ENCODE data around the gene ZNF827. TPM values are rescaled to one million over a fixed set of nuclear protein-coding genes. Genes with fewer than 3 reads are reported as not detected.

The ZNF827 gene
- total RNA-seq, 4 donors from 2014 or later: 3.0 to 11.0 (median 8.8) TPM

DNA sequence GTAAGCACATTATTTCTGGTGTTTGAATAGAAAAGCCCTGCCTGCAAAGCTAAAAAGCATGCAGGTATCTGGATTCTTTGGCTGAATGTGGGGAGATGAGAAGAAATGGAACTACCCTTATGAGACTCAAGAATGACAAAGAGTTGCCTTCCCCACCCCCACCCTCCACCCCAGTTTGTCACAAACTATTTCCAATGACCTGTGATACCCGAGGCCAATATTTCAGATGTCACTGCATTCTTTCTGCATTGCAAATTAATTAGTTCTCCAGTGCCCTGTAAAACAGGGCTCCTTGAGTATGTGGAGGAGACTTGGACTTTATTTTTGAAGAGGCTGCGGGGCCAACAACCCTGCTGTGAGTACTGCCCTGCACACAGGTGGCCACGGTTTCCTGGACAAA, 116.4 kb downstream of the ZNF827 start:
- Histone ChIP-seq H3K36me3 (no peaks in the 10 kb centered on the region), H3K27ac (no peak overlapping the region), H3K27me3 (no peaks in the 10 kb centered on the region), H3K9me3 (no peaks in the 10 kb centered on the region), H3K4me1 (peaks cover 3% of the 10 kb centered on the region), H3K4me3 (no peak overlapping the region)
- WGBS: 84% methylated on average over 3 of the region's 3 CpGs
- DNase-seq (ENCODE audit: low spot score in 2 of 2): no peak
- TF ChIP-seq, protein P1, sequence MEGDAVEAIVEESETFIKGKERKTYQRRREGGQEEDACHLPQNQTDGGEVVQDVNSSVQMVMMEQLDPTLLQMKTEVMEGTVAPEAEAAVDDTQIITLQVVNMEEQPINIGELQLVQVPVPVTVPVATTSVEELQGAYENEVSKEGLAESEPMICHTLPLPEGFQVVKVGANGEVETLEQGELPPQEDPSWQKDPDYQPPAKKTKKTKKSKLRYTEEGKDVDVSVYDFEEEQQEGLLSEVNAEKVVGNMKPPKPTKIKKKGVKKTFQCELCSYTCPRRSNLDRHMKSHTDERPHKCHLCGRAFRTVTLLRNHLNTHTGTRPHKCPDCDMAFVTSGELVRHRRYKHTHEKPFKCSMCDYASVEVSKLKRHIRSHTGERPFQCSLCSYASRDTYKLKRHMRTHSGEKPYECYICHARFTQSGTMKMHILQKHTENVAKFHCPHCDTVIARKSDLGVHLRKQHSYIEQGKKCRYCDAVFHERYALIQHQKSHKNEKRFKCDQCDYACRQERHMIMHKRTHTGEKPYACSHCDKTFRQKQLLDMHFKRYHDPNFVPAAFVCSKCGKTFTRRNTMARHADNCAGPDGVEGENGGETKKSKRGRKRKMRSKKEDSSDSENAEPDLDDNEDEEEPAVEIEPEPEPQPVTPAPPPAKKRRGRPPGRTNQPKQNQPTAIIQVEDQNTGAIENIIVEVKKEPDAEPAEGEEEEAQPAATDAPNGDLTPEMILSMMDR (IDR thresholded peaks at IDR 0.05): no peak
- TF ChIP-seq POLR2AphosphoS5 (IDR thresholded peaks at IDR 0.05): no peak

DNA sequence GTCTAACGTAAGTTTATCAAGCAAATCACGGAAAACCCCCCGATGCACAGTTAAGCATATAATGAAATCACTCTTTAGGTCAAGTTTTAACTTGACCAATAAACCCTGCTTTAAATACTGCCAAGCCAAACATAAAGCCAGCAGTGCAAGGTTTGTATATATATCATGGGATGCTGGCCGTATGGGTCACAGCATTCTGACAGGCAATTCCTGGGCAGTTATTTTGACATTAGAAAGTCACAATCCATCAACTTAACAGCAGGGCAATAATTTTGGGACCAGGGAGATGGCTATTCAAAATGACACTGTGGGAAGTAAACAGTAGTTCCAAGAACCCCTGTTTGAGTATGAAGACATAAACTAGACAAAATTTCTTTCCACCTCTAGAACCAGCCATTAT, 116.9 kb downstream of the ZNF827 start:
- H3K27me3 ChIP-seq: no peaks in the 10 kb centered on the region
- peaks cover 3% of the 10 kb centered on the region for H3K4me1 ChIP-seq
- no peak for DNase-seq (ENCODE audit: low spot score in 2 of 2)
- no peaks in the 10 kb centered on the region for H3K36me3 ChIP-seq
- 77% methylated on average over 4 of the region's 4 CpGs for WGBS
- H3K27ac ChIP-seq: no peak overlapping the region
- TF ChIP-seq, protein P1 (IDR thresholded peaks at IDR 0.05): no peak
- TF ChIP-seq POLR2A (IDR thresholded peaks at IDR 0.05) (no peak), EP300 (IDR thresholded peaks at IDR 0.05) (no peak), POLR2AphosphoS5 (IDR thresholded peaks at IDR 0.05) (no peak)
- no peak overlapping the region for H3K4me3 ChIP-seq
- no peaks in the 10 kb centered on the region for H3K9me3 ChIP-seq

GRCh38 chr4:145820407-145820806, 118.2 kb downstream of the ZNF827 start:
- Histone ChIP-seq H3K36me3 (no peaks in the 10 kb centered on the region), H3K9me3 (no peaks in the 10 kb centered on the region), H3K27ac (no peak overlapping the region), H3K27me3 (no peaks in the 10 kb centered on the region), H3K4me1 (peaks cover 3% of the 10 kb centered on the region), H3K4me3 (no peak overlapping the region)
- TF ChIP-seq EP300 (IDR thresholded peaks at IDR 0.05): no peak
- TF ChIP-seq, protein P1 (IDR thresholded peaks at IDR 0.05): no peak
- no peak for TF ChIP-seq POLR2A (IDR thresholded peaks at IDR 0.05)
- no peak for TF ChIP-seq POLR2AphosphoS5 (IDR thresholded peaks at IDR 0.05)
- no peak for DNase-seq (ENCODE audit: low spot score in 2 of 2)
- WGBS: 76% methylated on average over 3 of the region's 3 CpGs

GRCh38 chr4:145819853-145820181, 118.8 kb downstream of the ZNF827 start:
- Histone ChIP-seq H3K27ac (no peak overlapping the region), H3K9me3 (no peaks in the 10 kb centered on the region), H3K4me3 (no peak overlapping the region), H3K36me3 (no peaks in the 10 kb centered on the region), H3K27me3 (no peaks in the 10 kb centered on the region), H3K4me1 (peaks cover 3% of the 10 kb centered on the region)
- WGBS: 70% methylated on average over 5 of the region's 5 CpGs
- DNase-seq (ENCODE audit: low spot score in 2 of 2): no peak
- TF ChIP-seq EP300 (IDR thresholded peaks at IDR 0.05) (no peak), POLR2A (IDR thresholded peaks at IDR 0.05) (no peak), POLR2AphosphoS5 (IDR thresholded peaks at IDR 0.05) (no peak)
- TF ChIP-seq, protein P1 (IDR thresholded peaks at IDR 0.05): no peak

DNA sequence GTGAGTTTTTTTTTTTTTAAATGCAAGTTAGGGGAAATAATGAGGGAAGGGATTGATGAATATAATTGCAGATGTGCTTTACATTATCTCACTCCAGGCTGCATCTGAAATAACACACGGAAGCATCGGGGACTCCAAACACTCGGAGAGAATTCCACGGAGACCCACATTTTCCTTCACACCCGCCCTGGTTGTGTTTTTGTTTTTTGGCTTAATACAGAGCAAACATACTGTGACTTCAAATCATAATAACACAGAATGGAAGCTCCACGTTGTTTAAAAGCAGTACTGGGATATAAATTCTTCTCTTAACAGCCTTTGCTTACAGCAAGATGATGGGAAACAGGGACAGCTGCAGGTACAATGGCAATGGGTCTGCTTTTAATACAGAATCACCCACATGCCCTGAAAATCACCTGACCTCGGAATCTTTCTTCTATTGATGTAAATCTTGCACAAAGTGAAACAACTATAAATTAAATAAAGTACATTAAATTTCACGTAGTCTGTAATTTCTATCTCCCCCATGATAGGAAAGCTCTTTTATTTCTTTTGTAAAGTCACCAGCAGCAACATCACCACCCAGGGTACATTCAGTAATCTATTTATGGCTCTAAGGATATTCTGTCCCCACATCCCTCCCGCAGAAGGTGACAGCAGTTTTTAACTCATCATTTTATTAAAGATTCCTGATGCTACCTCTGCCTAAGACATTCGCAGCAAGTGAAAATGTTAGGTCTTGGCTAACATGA, 119.3 kb downstream of the ZNF827 start:
- H3K27me3 ChIP-seq: no peaks in the 10 kb centered on the region
- no peak overlapping the region for H3K27ac ChIP-seq
- WGBS: 81% methylated on average over 10 of the region's 10 CpGs

More for the DNA sequence above, 119.3 kb downstream of the ZNF827 start:
- no peak for DNase-seq (ENCODE audit: low spot score in 2 of 2)
- no peaks in the 10 kb centered on the region for H3K9me3 ChIP-seq
- no peak overlapping the region for H3K4me3 ChIP-seq
- no peaks in the 10 kb centered on the region for H3K36me3 ChIP-seq
- TF ChIP-seq POLR2A (IDR thresholded peaks at IDR 0.05): no peak
- TF ChIP-seq POLR2AphosphoS5 (IDR thresholded peaks at IDR 0.05): no peak
- no peak for TF ChIP-seq EP300 (IDR thresholded peaks at IDR 0.05)
- TF ChIP-seq, protein P1 (IDR thresholded peaks at IDR 0.05): no peak
- peaks cover 3% of the 10 kb centered on the region for H3K4me1 ChIP-seq
